ENCODE results near the gene SFT2D1.
"Not testable (repeated sequence)": the region's sequence is repeated elsewhere in the genome, so short reads cannot be mapped to it uniquely, and the experiment has no call there.

GRCh38 chr6:166344921-166345320, 2.6 kb upstream of the SFT2D1 start:
- not testable (repeated sequence) for TF ChIP-seq CTCF, POLR2A (IDR thresholded peaks at IDR 0.05)
